Caco-2 (cell line): ENCODE results near the gene C2CD3. TPM values are rescaled to one million over a fixed set of nuclear protein-coding genes. Genes with fewer than 3 reads are reported as not detected.
A peak's percentile ranks its signal among the peaks of the same experiment; 100 is the strongest.

Experiments used
- BruUV-seq: library from RNA; stranded (reverse); fragments of 400-500 nt; replicated peaks from 2 replicates; lab custom pipeline; 2021; lab: Mats Ljungman, UMichigan
- CTCF ChIA-PET: fragments of 300-600 bp; sonication (Branson Sonifier 250); formaldehyde crosslinking; loops from one replicate; lab custom pipeline; 2022; ENCODE audit warnings: antibody characterized with exemption; lab: Charles Lee
- POLR2A ChIA-PET: fragments of 300-600 bp; sonication (Branson Sonifier 250); formaldehyde crosslinking; loops from one replicate; lab custom pipeline; 2022; ENCODE audit warnings: antibody characterized with exemption; lab: Charles Lee
- DNase-seq, 2 experiments: peaks; one replicate each; pipeline versions ENCODE4 v3.0.0 to v3.0.0-alpha.2; 2020 to 2022
- H3K27me3 ChIP-seq: replicated peaks from 2 replicates; pipeline ENCODE4 v1.6.0; 2011; ENCODE audit warnings: low read length; ENCODE audit not compliant: control insufficient read depth, insufficient read depth
- H3K36me3 ChIP-seq: 2 replicates; pipeline ENCODE4 v1.5.1; 2011; ENCODE audit warnings: low read length; ENCODE audit not compliant: control insufficient read depth, insufficient read depth
- H3K4me1 ChIP-seq: fragments of 250-450 bp; sonication (Bioruptor Pico); 2 replicates; pipeline ENCODE4 v1.5.1; 2020; ENCODE audit warnings: mild to moderate bottlenecking
- H3K4me3 ChIP-seq: 2 replicates; pipeline ENCODE4 v1.5.1; 2011; ENCODE audit warnings: low read depth, mild to moderate bottlenecking, control low read depth, low read length
- H3K9me3 ChIP-seq: fragments of 250-450 bp; sonication (Bioruptor Pico); 2 replicates; pipeline ENCODE4 v1.5.1; 2020; ENCODE audit warnings: mild to moderate bottlenecking, moderate library complexity
- H3K27ac Mint-ChIP-seq: one replicate; pipeline ENCODE4 v1.8.0; 2022; ENCODE audit warnings: mixed read lengths; ENCODE audit not compliant: unreplicated experiment
- H3K27me3 Mint-ChIP-seq: one replicate; pipeline ENCODE4 v1.8.0; 2022; ENCODE audit warnings: mixed read lengths; ENCODE audit not compliant: insufficient read depth, unreplicated experiment
- H3K36me3 Mint-ChIP-seq: one replicate; pipeline ENCODE4 v1.8.0; 2022; ENCODE audit warnings: mild to moderate bottlenecking, mixed read lengths; ENCODE audit not compliant: insufficient read depth, unreplicated experiment
- H3K4me1 Mint-ChIP-seq: one replicate; pipeline ENCODE4 v1.8.0; 2022; ENCODE audit warnings: low read depth, mixed read lengths; ENCODE audit not compliant: unreplicated experiment
- H3K4me3 Mint-ChIP-seq: one replicate; pipeline ENCODE4 v1.8.0; 2022; ENCODE audit warnings: mild to moderate bottlenecking, moderate library complexity, mixed read lengths; ENCODE audit not compliant: unreplicated experiment
- H3K9me3 Mint-ChIP-seq: one replicate; pipeline ENCODE4 v1.8.0; 2022; ENCODE audit warnings: mixed read lengths; ENCODE audit not compliant: unreplicated experiment
- intact Hi-C: fragments of 100-400 bp; cut with micrococcal nuclease; formaldehyde crosslinking; loops from one replicate; pipeline ENCODE4 v1.10.0; 2022; ENCODE audit not compliant: unreplicated experiment
- total RNA-seq: library from RNA; stranded (reverse); gene quantifications from 2 replicates; pipeline ENCODE4 v1.2.3, GENCODE V29; 2022
- TF ChIP-seq, protein P1 (sequence below), 2 experiments: fragments of 200-600 bp in 1 of 2; IDR thresholded peaks; 1 replicate in 1 of 2; 2 replicates in 1 of 2; pipeline versions ENCODE4 v1.5.1 to v1.8.0; 2011 to 2022; ENCODE audit warnings: antibody characterized with exemption in 1 of 2, control low read depth in 1 of 2, inconsistent platforms in 1 of 2, low read depth in 1 of 2, low read length in 1 of 2, mild to moderate bottlenecking in 1 of 2, moderate library complexity in 1 of 2; ENCODE audit not compliant: insufficient read depth in 1 of 2, severe bottlenecking in 1 of 2, unreplicated experiment in 1 of 2

Gene C2CD3
- total RNA-seq, 1 experiment from 2014 or later = 47.5 TPM

DNA sequence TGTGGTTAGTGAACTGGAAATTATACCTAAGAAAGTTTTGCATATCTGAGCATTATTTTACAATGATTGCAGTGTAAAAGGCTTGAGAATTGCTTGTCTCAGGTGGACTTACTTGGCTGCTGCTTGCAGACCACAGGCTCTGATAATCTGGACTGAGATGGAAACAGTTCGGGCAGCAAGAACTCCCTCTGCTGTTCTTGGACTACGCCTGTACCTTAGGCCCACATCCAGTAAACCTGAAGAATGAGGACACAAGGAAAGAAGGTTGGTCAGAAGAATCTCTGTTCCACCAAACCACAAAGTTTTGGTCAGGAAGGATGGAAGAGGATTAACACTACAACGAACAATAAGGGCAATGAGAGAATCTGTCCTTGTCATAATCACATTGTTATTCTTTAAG is 80.1 kb downstream of the C2CD3 start:
- no peak overlapping the region for H3K27ac Mint-ChIP-seq
- Histone ChIP-seq H3K27me3 (no peaks in the 10 kb centered on the region), H3K4me3 (no peak overlapping the region), H3K36me3 (no peaks in the 10 kb centered on the region), H3K9me3 (no peaks in the 10 kb centered on the region), H3K4me1 (peaks cover 5% of the 10 kb centered on the region)
- no TSS peak for BruUV-seq
- H3K4me1 Mint-ChIP-seq = peaks cover 4% of the 10 kb centered on the region
- no peak overlapping the region for H3K4me3 Mint-ChIP-seq
- DNase-seq = peak; percentile 62
- H3K27me3 Mint-ChIP-seq = no peaks in the 10 kb centered on the region
- ChIA-PET POLR2A (no interaction called here), CTCF (no interaction called here)
- peaks cover 7% of the 10 kb centered on the region for H3K36me3 Mint-ChIP-seq
- intact Hi-C loops = loop anchor here (1.0 to 2.0 kb wide), 4 partner anchors 50 to 126 kb away; partner anchors contain the start of gene UCP2
- TF ChIP-seq, protein P1, sequence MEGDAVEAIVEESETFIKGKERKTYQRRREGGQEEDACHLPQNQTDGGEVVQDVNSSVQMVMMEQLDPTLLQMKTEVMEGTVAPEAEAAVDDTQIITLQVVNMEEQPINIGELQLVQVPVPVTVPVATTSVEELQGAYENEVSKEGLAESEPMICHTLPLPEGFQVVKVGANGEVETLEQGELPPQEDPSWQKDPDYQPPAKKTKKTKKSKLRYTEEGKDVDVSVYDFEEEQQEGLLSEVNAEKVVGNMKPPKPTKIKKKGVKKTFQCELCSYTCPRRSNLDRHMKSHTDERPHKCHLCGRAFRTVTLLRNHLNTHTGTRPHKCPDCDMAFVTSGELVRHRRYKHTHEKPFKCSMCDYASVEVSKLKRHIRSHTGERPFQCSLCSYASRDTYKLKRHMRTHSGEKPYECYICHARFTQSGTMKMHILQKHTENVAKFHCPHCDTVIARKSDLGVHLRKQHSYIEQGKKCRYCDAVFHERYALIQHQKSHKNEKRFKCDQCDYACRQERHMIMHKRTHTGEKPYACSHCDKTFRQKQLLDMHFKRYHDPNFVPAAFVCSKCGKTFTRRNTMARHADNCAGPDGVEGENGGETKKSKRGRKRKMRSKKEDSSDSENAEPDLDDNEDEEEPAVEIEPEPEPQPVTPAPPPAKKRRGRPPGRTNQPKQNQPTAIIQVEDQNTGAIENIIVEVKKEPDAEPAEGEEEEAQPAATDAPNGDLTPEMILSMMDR (IDR thresholded peaks at IDR 0.05; ENCODE audit: insufficient read depth in 1 of 2, low read depth in 1 of 2, low read length in 1 of 2, severe bottlenecking in 1 of 2, unreplicated experiment in 1 of 2) = peak; percentile 54 to 90
- no peaks in the 10 kb centered on the region for H3K9me3 Mint-ChIP-seq

DNA sequence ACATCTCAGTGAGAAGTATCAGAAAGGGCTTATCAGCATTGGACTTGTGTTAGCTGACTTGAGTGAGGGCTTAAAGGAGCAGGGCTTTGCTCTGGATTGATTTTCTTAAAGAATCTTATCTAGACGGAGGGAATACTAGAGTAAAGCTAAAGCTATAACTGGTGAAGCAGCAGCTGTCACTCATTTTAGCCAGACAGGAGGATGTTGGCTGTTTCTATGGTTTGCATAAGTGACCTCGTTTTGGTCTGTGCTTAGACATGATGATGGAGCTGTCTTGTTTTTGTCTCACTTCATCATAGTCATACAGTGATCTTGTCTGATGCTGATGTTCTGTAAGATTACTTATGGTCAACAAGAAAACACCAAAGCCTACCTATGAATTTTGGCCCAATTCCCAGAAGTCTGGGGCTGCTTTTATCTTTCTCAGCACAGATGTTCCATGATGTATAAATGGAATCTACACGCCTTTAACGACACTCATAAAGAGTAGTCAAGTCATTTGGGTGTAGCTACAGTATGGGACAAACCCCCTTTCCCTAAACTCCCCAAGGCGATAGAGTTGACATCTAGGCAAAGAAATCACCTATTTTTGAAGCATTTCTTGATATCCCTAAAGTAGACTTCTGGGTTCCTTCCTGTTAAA is 84.4 kb downstream of the C2CD3 start:
- H3K27ac Mint-ChIP-seq = no peak overlapping the region
- no peaks in the 10 kb centered on the region for H3K9me3 Mint-ChIP-seq
- TF ChIP-seq, protein P1 (IDR thresholded peaks at IDR 0.05; ENCODE audit: insufficient read depth in 1 of 2, low read depth in 1 of 2, low read length in 1 of 2, severe bottlenecking in 1 of 2, unreplicated experiment in 1 of 2) = no peak
- H3K36me3 Mint-ChIP-seq = peaks cover 37% of the 10 kb centered on the region
- intact Hi-C loops = no loop called here
- no peak overlapping the region for H3K4me3 Mint-ChIP-seq
- Histone ChIP-seq H3K36me3 (no peaks in the 10 kb centered on the region), H3K4me1 (peaks cover 18% of the 10 kb centered on the region), H3K9me3 (no peaks in the 10 kb centered on the region), H3K4me3 (no peak overlapping the region), H3K27me3 (no peaks in the 10 kb centered on the region)
- BruUV-seq = no TSS peak
- DNase-seq = no peak
- H3K4me1 Mint-ChIP-seq = peaks cover 15% of the 10 kb centered on the region
- ChIA-PET POLR2A (interaction anchor here (0.6 kb wide), 1 partner anchor 307 kb away, joined by 3 read pairs; no protein-coding TSS in a partner anchor), CTCF (no interaction called here)
- H3K27me3 Mint-ChIP-seq = no peaks in the 10 kb centered on the region

DNA sequence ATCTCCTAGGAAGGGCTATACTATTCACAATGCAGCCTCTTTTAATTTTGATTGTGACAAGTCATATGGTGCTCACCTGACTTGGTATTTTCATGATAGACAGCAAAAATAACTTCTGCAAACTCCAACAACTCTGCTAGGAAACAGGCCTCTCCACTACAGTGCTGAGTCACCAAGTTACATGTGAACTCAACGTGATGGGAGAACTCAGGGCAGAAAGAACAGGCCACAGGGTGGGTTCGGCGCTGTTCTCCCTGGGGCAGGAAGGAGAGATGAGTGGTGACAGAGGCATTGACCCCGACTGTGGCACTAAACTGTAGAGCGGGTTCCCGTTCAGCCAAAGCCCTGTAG is 85.3 kb downstream of the C2CD3 start:
- TF ChIP-seq, protein P1 (IDR thresholded peaks at IDR 0.05; ENCODE audit: insufficient read depth in 1 of 2, low read depth in 1 of 2, low read length in 1 of 2, severe bottlenecking in 1 of 2, unreplicated experiment in 1 of 2) = no peak
- no peak overlapping the region for H3K4me3 ChIP-seq
- no peaks in the 10 kb centered on the region for H3K9me3 ChIP-seq
- H3K27me3 ChIP-seq = no peaks in the 10 kb centered on the region
- H3K4me3 Mint-ChIP-seq = peak overlapping the region; percentile 1
- peaks cover 15% of the 10 kb centered on the region for H3K4me1 Mint-ChIP-seq
- intact Hi-C loops = no loop called here
- no TSS peak for BruUV-seq
- peaks cover 37% of the 10 kb centered on the region for H3K36me3 Mint-ChIP-seq
- POLR2A ChIA-PET = no interaction called here
- H3K9me3 Mint-ChIP-seq = no peaks in the 10 kb centered on the region
- peak overlapping the region; percentile 47 for H3K27ac Mint-ChIP-seq
- CTCF ChIA-PET = no interaction called here
- H3K4me1 ChIP-seq = peaks cover 18% of the 10 kb centered on the region
- no peaks in the 10 kb centered on the region for H3K27me3 Mint-ChIP-seq
- no peaks in the 10 kb centered on the region; the same call in 1 of the 2 replicates for H3K36me3 ChIP-seq
- no peak for DNase-seq
